SK-N-SH treated with all-trans-retinoic acid at 6 μM for 48 hours (cell line): ENCODE results near the gene KREMEN2.

ENCODE experiments used
- ATAC-seq: fragments of 200-7000 bp; cut with Tn5 transposase; 3 replicates; pipeline ENCODE4 v1.9.1; 2020; ENCODE audit warnings: mild to moderate bottlenecking, moderate library complexity
- ARNTL ChIP-seq: fragments of 450-650 bp; formaldehyde crosslinking; IDR thresholded peaks from 2 replicates; pipeline ENCODE4 v1.5.0; 2020; ENCODE audit warnings: low read depth, mild to moderate bottlenecking, moderate library complexity, borderline replicate concordance
- BACH2 ChIP-seq: fragments of 250-450 bp; sonication (Bioruptor Pico); IDR thresholded peaks from 2 replicates; pipeline ENCODE4 v1.9.0; 2021; ENCODE audit warnings: mild to moderate bottlenecking, borderline replicate concordance
- ESRRG ChIP-seq: fragments of 250-450 bp; sonication (Bioruptor Pico); IDR thresholded peaks from 2 replicates; pipeline ENCODE4 v1.6.1; 2021; ENCODE audit warnings: mild to moderate bottlenecking
- GLIS3 ChIP-seq: fragments of 250-450 bp; sonication (Bioruptor Pico); IDR thresholded peaks from 2 replicates; pipeline ENCODE4 v1.5.0; 2020; ENCODE audit warnings: mild to moderate bottlenecking, moderate library complexity
- ISL1 ChIP-seq: fragments of 250-450 bp; sonication (Bioruptor Pico); IDR thresholded peaks from 2 replicates; pipeline ENCODE4 v2.1.2; 2022; ENCODE audit warnings: mild to moderate bottlenecking, moderate library complexity
- OSR1 ChIP-seq: fragments of 250-450 bp; sonication (Bioruptor Pico); IDR thresholded peaks from 2 replicates; pipeline ENCODE4 v1.8.0; 2022; ENCODE audit warnings: moderate library complexity, mild to moderate bottlenecking, inconsistent platforms
- PPARA ChIP-seq: fragments of 250-450 bp; sonication (Bioruptor Pico); IDR thresholded peaks from 2 replicates; pipeline ENCODE4 v1.5.0; 2020; ENCODE audit warnings: mild to moderate bottlenecking, borderline replicate concordance
- RARB ChIP-seq: fragments of 250-450 bp; sonication (Bioruptor Pico); IDR thresholded peaks from 2 replicates; pipeline ENCODE4 v1.8.0; 2021; ENCODE audit warnings: mild to moderate bottlenecking, moderate library complexity
- SNAI2 ChIP-seq: fragments of 250-450 bp; sonication (Bioruptor Pico); IDR thresholded peaks from 2 replicates; pipeline ENCODE4 v1.5.0; 2020; ENCODE audit warnings: mild to moderate bottlenecking, moderate library complexity
- TCF4 ChIP-seq: fragments of 250-450 bp; sonication (Bioruptor Pico); IDR thresholded peaks from 2 replicates; pipeline ENCODE4 v1.8.0; 2021; ENCODE audit warnings: mild to moderate bottlenecking, moderate library complexity, borderline replicate concordance
- TOX ChIP-seq: fragments of 250-450 bp; sonication (Bioruptor Pico); IDR thresholded peaks from 2 replicates; pipeline ENCODE4 v1.8.0; 2021; ENCODE audit warnings: mild to moderate bottlenecking, moderate library complexity, borderline replicate concordance
- ZC3H10 ChIP-seq: fragments of 250-450 bp; sonication (Bioruptor Pico); IDR thresholded peaks from 2 replicates; pipeline ENCODE4 v1.5.1; 2021; ENCODE audit warnings: mild to moderate bottlenecking, moderate library complexity
- ZFP30 ChIP-seq: fragments of 450-650 bp; formaldehyde crosslinking; IDR thresholded peaks from 2 replicates; pipeline ENCODE4 v1.5.0; 2022; ENCODE audit warnings: mild to moderate bottlenecking, moderate library complexity
- ZNF565 ChIP-seq: fragments of 450-650 bp; formaldehyde crosslinking; conservative IDR thresholded peaks from 2 replicates; pipeline ENCODE4 v1.5.0; 2020; ENCODE audit warnings: low read depth, mild to moderate bottlenecking, moderate library complexity
- ZNF70 ChIP-seq: fragments of 450-650 bp; formaldehyde crosslinking; IDR thresholded peaks from 2 replicates; pipeline ENCODE4 v1.5.0; 2020; ENCODE audit warnings: mild to moderate bottlenecking, moderate library complexity
- TF ChIP-seq, protein P1 (sequence below): fragments of 250-450 bp; sonication (Bioruptor Pico); IDR thresholded peaks from 2 replicates; pipeline ENCODE4 v1.5.1; 2020; ENCODE audit warnings: low read depth, mild to moderate bottlenecking, moderate library complexity
- TF ChIP-seq, protein P2 (sequence below): fragments of 250-450 bp; sonication (Bioruptor Pico); IDR thresholded peaks from 2 replicates; pipeline ENCODE4 v1.8.0; 2020; ENCODE audit warnings: mild to moderate bottlenecking, moderate library complexity, borderline replicate concordance
- TF ChIP-seq, protein P3 (sequence below): fragments of 250-450 bp; sonication (Bioruptor Pico); IDR thresholded peaks from 2 replicates; pipeline ENCODE4 v1.8.0; 2021; ENCODE audit warnings: low read depth, mild to moderate bottlenecking, moderate library complexity, borderline replicate concordance
- TF ChIP-seq, protein P4 (sequence below): fragments of 250-450 bp; sonication (Bioruptor Pico); IDR thresholded peaks from 2 replicates; pipeline ENCODE4 v1.5.1; 2021; ENCODE audit warnings: mild to moderate bottlenecking, moderate library complexity
- TF ChIP-seq, protein P5 (sequence below): fragments of 250-450 bp; sonication (Bioruptor Pico); IDR thresholded peaks from 2 replicates; pipeline ENCODE4 v1.5.0; 2020; ENCODE audit warnings: mild to moderate bottlenecking, moderate library complexity

The KREMEN2 gene

DNA sequence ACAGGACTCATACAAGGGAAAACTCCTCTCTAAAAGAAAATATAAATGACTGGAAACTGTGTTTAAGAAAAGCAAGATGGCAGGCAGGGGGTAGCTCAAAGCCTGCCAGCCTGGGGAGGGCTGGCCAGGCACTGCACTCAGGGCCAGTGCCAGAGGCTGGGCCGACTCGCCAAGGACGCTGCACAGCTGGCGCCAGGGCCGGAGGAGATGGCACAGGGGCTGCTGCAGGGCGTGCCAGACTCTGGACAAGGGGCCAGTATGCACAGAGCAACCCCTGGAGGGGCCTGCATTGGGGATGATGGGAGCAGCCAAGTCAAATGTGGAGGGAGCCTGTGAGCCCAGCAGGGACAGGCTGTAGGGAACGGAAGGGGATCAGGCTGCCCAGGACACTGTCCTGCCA lies 12.1 kb downstream of the KREMEN2 start:
- ATAC-seq, result no peak
- TF ChIP-seq ZNF565 (CRISPR knock-in tag) (no peak), ZNF70 (CRISPR knock-in tag) (no peak), RARB (CRISPR knock-in tag) (no peak), ESRRG (CRISPR knock-in tag) (no peak), ZFP30 (no peak), BACH2 (CRISPR knock-in tag) (no peak), GLIS3 (CRISPR knock-in tag) (no peak), SNAI2 (CRISPR knock-in tag) (no peak), ZC3H10 (CRISPR knock-in tag) (no peak), TCF4 (CRISPR knock-in tag) (no peak), OSR1 (CRISPR knock-in tag) (no peak)
- TF ChIP-seq, protein P1, sequence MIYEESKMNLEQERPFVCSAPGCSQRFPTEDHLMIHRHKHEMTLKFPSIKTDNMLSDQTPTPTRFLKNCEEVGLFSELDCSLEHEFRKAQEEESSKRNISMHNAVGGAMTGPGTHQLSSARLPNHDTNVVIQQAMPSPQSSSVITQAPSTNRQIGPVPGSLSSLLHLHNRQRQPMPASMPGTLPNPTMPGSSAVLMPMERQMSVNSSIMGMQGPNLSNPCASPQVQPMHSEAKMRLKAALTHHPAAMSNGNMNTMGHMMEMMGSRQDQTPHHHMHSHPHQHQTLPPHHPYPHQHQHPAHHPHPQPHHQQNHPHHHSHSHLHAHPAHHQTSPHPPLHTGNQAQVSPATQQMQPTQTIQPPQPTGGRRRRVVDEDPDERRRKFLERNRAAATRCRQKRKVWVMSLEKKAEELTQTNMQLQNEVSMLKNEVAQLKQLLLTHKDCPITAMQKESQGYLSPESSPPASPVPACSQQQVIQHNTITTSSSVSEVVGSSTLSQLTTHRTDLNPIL (CRISPR knock-in tag), result no peak
- TF ChIP-seq, protein P2, sequence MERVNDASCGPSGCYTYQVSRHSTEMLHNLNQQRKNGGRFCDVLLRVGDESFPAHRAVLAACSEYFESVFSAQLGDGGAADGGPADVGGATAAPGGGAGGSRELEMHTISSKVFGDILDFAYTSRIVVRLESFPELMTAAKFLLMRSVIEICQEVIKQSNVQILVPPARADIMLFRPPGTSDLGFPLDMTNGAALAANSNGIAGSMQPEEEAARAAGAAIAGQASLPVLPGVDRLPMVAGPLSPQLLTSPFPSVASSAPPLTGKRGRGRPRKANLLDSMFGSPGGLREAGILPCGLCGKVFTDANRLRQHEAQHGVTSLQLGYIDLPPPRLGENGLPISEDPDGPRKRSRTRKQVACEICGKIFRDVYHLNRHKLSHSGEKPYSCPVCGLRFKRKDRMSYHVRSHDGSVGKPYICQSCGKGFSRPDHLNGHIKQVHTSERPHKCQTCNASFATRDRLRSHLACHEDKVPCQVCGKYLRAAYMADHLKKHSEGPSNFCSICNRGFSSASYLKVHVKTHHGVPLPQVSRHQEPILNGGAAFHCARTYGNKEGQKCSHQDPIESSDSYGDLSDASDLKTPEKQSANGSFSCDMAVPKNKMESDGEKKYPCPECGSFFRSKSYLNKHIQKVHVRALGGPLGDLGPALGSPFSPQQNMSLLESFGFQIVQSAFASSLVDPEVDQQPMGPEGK (CRISPR knock-in tag), result no peak

DNA sequence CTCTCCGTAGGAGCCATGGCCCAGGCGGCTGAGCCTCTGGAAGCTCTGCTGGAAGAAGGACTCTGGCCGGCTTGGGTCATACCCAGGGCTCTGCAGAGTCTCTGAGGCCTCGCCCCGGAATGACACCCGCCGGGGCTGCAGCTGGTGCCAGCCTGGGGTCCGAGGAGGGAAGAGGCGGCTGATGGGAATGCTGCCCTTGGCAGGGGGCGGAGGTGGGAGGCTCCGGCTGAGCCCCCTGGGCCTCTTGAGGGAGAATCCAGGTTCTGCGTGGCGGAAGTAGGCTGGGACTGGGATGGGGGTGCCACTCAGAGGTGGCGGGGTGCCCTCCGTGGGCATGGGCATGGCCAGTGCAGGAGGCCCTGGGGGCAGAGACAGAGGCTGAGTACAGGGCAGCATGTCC lies 12.6 kb downstream of the KREMEN2 start:
- no peak for ATAC-seq
- TF ChIP-seq, protein P1 (CRISPR knock-in tag), result no peak
- TF ChIP-seq, protein P3, sequence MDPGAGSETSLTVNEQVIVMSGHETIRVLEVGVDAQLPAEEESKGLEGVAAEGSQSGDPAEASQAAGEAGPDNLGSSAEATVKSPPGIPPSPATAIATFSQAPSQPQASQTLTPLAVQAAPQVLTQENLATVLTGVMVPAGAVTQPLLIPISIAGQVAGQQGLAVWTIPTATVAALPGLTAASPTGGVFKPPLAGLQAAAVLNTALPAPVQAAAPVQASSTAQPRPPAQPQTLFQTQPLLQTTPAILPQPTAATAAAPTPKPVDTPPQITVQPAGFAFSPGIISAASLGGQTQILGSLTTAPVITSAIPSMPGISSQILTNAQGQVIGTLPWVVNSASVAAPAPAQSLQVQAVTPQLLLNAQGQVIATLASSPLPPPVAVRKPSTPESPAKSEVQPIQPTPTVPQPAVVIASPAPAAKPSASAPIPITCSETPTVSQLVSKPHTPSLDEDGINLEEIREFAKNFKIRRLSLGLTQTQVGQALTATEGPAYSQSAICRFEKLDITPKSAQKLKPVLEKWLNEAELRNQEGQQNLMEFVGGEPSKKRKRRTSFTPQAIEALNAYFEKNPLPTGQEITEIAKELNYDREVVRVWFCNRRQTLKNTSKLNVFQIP (CRISPR knock-in tag), result no peak
- TF ChIP-seq PPARA (CRISPR knock-in tag) (no peak), ZFP30 (no peak), ISL1 (CRISPR knock-in tag) (no peak), ZNF565 (CRISPR knock-in tag) (no peak), TCF4 (CRISPR knock-in tag) (no peak), ZNF70 (CRISPR knock-in tag) (no peak), TOX (no peak), ARNTL (CRISPR knock-in tag) (no peak), ESRRG (CRISPR knock-in tag) (no peak), RARB (CRISPR knock-in tag) (no peak), GLIS3 (CRISPR knock-in tag) (no peak)
- TF ChIP-seq, protein P4, sequence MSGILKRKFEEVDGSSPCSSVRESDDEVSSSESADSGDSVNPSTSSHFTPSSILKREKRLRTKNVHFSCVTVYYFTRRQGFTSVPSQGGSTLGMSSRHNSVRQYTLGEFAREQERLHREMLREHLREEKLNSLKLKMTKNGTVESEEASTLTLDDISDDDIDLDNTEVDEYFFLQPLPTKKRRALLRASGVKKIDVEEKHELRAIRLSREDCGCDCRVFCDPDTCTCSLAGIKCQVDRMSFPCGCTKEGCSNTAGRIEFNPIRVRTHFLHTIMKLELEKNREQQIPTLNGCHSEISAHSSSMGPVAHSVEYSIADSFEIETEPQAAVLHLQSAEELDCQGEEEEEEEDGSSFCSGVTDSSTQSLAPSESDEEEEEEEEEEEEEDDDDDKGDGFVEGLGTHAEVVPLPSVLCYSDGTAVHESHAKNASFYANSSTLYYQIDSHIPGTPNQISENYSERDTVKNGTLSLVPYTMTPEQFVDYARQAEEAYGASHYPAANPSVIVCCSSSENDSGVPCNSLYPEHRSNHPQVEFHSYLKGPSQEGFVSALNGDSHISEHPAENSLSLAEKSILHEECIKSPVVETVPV (CRISPR knock-in tag), result no peak
- TF ChIP-seq, protein P5, sequence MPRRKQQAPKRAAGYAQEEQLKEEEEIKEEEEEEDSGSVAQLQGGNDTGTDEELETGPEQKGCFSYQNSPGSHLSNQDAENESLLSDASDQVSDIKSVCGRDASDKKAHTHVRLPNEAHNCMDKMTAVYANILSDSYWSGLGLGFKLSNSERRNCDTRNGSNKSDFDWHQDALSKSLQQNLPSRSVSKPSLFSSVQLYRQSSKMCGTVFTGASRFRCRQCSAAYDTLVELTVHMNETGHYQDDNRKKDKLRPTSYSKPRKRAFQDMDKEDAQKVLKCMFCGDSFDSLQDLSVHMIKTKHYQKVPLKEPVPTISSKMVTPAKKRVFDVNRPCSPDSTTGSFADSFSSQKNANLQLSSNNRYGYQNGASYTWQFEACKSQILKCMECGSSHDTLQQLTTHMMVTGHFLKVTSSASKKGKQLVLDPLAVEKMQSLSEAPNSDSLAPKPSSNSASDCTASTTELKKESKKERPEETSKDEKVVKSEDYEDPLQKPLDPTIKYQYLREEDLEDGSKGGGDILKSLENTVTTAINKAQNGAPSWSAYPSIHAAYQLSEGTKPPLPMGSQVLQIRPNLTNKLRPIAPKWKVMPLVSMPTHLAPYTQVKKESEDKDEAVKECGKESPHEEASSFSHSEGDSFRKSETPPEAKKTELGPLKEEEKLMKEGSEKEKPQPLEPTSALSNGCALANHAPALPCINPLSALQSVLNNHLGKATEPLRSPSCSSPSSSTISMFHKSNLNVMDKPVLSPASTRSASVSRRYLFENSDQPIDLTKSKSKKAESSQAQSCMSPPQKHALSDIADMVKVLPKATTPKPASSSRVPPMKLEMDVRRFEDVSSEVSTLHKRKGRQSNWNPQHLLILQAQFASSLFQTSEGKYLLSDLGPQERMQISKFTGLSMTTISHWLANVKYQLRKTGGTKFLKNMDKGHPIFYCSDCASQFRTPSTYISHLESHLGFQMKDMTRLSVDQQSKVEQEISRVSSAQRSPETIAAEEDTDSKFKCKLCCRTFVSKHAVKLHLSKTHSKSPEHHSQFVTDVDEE (CRISPR knock-in tag), result no peak
